HL-60 (cell line): ENCODE results near the gene KLHL4.

ENCODE experiments used
- DNase-seq, 2 experiments: peaks; one replicate each; pipeline ENCODE4 v3.0.0-alpha.2; 2010 to 2020; ENCODE audit warnings: low read depth in 1 of 2, low spot score in 1 of 2
- H3K27ac ChIP-seq: fragments of 250-450 bp; sonication (Bioruptor Pico); replicated peaks from 2 replicates; pipeline ENCODE4 v1.5.1; 2020; ENCODE audit warnings: mild to moderate bottlenecking, moderate library complexity
- H3K27me3 ChIP-seq: fragments of 250-450 bp; sonication (Bioruptor Pico); 2 replicates; pipeline ENCODE4 v1.5.1; 2021; ENCODE audit warnings: mild to moderate bottlenecking, moderate library complexity; ENCODE audit not compliant: insufficient read depth, poor library complexity, severe bottlenecking
- H3K4me3 ChIP-seq: replicated peaks from 2 replicates; pipeline ENCODE4 v1.5.1; 2011; ENCODE audit warnings: mild to moderate bottlenecking, control low read depth, low read length; ENCODE audit not compliant: insufficient read depth
- GABPA ChIP-seq: IDR thresholded peaks from 2 replicates; pipeline ENCODE4 v1.6.1; 2012; ENCODE audit warnings: low read depth
- POLR2AphosphoS5 ChIP-seq: IDR thresholded peaks from 2 replicates; pipeline ENCODE4 v1.6.1; 2012; ENCODE audit warnings: low read depth
- SPI1 ChIP-seq: IDR thresholded peaks from 2 replicates; pipeline ENCODE4 v1.6.1; 2012; ENCODE audit warnings: low read depth, mild to moderate bottlenecking, borderline replicate concordance
- TF ChIP-seq, protein P1 (sequence below): IDR thresholded peaks from one replicate; pipeline ENCODE4 v1.5.1; 2011; ENCODE audit warnings: low read length, control low read depth, inconsistent platforms; ENCODE audit not compliant: insufficient read depth
- TF ChIP-seq, protein P2 (sequence below): IDR thresholded peaks from 2 replicates; pipeline ENCODE4 v1.6.1; 2012; ENCODE audit warnings: low read depth; ENCODE audit not compliant: insufficient replicate concordance

The KLHL4 gene

DNA sequence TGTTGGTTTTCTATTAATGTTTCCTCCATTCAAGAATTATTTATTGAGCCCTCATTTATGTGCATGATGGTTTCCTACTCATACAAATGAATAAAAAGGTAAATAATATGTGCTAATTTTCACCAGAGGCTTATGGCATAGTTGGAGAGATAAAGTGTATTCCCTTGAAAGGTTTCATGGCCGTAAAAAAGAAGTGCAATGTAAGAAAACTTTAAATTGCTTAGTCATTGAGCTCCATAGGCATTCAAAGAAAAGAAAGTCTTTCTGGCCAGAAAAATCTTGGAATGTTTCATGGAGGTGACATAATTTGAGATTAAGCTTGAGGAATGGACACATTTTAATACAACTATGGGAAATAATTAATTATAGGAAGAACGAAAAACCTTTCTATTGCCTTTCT lies 8.7 kb downstream of the KLHL4 start:
- no peaks in the 10 kb centered on the region for H3K27me3 ChIP-seq
- no peak overlapping the region for H3K4me3 ChIP-seq
- TF ChIP-seq, protein P1, sequence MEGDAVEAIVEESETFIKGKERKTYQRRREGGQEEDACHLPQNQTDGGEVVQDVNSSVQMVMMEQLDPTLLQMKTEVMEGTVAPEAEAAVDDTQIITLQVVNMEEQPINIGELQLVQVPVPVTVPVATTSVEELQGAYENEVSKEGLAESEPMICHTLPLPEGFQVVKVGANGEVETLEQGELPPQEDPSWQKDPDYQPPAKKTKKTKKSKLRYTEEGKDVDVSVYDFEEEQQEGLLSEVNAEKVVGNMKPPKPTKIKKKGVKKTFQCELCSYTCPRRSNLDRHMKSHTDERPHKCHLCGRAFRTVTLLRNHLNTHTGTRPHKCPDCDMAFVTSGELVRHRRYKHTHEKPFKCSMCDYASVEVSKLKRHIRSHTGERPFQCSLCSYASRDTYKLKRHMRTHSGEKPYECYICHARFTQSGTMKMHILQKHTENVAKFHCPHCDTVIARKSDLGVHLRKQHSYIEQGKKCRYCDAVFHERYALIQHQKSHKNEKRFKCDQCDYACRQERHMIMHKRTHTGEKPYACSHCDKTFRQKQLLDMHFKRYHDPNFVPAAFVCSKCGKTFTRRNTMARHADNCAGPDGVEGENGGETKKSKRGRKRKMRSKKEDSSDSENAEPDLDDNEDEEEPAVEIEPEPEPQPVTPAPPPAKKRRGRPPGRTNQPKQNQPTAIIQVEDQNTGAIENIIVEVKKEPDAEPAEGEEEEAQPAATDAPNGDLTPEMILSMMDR, result no peak
- TF ChIP-seq GABPA, result no peak
- no peak for TF ChIP-seq POLR2AphosphoS5
- TF ChIP-seq SPI1, result no peak
- TF ChIP-seq, protein P2, sequence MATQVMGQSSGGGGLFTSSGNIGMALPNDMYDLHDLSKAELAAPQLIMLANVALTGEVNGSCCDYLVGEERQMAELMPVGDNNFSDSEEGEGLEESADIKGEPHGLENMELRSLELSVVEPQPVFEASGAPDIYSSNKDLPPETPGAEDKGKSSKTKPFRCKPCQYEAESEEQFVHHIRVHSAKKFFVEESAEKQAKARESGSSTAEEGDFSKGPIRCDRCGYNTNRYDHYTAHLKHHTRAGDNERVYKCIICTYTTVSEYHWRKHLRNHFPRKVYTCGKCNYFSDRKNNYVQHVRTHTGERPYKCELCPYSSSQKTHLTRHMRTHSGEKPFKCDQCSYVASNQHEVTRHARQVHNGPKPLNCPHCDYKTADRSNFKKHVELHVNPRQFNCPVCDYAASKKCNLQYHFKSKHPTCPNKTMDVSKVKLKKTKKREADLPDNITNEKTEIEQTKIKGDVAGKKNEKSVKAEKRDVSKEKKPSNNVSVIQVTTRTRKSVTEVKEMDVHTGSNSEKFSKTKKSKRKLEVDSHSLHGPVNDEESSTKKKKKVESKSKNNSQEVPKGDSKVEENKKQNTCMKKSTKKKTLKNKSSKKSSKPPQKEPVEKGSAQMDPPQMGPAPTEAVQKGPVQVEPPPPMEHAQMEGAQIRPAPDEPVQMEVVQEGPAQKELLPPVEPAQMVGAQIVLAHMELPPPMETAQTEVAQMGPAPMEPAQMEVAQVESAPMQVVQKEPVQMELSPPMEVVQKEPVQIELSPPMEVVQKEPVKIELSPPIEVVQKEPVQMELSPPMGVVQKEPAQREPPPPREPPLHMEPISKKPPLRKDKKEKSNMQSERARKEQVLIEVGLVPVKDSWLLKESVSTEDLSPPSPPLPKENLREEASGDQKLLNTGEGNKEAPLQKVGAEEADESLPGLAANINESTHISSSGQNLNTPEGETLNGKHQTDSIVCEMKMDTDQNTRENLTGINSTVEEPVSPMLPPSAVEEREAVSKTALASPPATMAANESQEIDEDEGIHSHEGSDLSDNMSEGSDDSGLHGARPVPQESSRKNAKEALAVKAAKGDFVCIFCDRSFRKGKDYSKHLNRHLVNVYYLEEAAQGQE, result no peak
- no peak overlapping the region for H3K27ac ChIP-seq
- no peak for DNase-seq

DNA sequence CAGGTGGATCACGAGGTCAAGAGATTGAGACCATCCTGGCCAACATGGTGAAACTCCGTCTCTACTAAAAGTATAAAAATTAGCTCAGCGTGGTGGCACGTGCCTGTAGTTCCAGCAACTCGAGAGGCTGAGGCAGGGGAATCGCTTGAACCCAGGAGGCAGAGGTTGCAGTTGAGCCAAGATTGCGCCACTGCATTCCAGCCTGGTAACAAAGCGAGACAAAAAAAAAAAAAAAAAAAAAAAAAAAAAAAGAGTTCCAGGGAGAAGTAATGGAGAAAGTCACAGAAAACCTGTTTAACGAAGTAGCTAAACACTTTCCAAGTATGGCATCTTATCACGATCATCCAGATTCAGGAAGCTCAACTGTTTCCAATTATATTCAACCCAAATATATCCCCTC lies 10.9 kb downstream of the KLHL4 start:
- Histone ChIP-seq H3K27me3 (no peaks in the 10 kb centered on the region), H3K4me3 (no peak overlapping the region), H3K27ac (no peak overlapping the region)
- DNase-seq, result no peak
- TF ChIP-seq POLR2AphosphoS5 (no peak), SPI1 (no peak), GABPA (no peak)
- TF ChIP-seq, protein P1, result no peak
- TF ChIP-seq, protein P2, result no peak

DNA sequence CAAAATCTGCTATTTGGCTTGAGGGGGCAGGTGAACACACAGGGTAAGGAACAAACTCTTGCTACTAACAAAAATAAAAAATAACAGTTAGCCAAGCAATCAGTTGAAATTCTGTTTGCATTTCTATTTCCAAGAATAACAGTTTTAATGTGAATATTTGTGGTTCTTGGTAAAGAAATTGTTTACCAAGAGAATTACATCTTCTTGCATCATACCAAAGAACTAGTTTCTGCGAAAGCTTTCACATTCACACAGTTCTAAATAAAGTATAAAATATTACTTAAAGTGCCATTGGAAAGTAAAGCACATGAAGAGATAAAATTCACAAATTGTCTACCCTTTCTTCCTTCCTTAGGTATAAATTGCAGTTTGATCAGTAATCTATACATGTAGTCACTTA lies 54.4 kb downstream of the KLHL4 start:
- DNase-seq, result no peak
- no peaks in the 10 kb centered on the region for H3K27me3 ChIP-seq
- H3K27ac ChIP-seq, result no peak overlapping the region
- TF ChIP-seq SPI1 (no peak), POLR2AphosphoS5 (no peak), GABPA (no peak)
- TF ChIP-seq, protein P1, result no peak
- TF ChIP-seq, protein P2, result no peak
- no peak overlapping the region for H3K4me3 ChIP-seq
